Activated CD4-positive, alpha-beta memory T cell treated with anti-CD3 and anti-CD28 coated beads, Interleukin-2, amount 10 ng/mL, durations not matched to agents 7 days and 5 days (primary cell): ENCODE results near the gene UGT1A4. TPM values are rescaled to one million over a fixed set of nuclear protein-coding genes. Genes with fewer than 3 reads are reported as not detected.
"Not testable (repeated sequence)": the region's sequence is repeated elsewhere in the genome, so short reads cannot be mapped to it uniquely, and the experiment has no call there.

Source experiments
- CTCF ChIA-PET: fragments of 350-600 bp; sonication (Branson Sonifier 250); formaldehyde crosslinking; loops from one replicate; lab custom pipeline; 2021; ENCODE audit warnings: antibody characterized with exemption, inconsistent platforms; lab: Charles Lee
- POLR2A ChIA-PET: fragments of 350-600 bp; sonication (Branson Sonifier 250); formaldehyde crosslinking; loops from one replicate; lab custom pipeline; 2021; ENCODE audit warnings: antibody characterized with exemption; lab: Charles Lee
- DNase-seq: peaks from one replicate; pipeline ENCODE4 v3.0.0-alpha.2; 2020
- H3K27ac Mint-ChIP-seq: one replicate; pipeline ENCODE4 v1.8.0; 2021; ENCODE audit warnings: mild to moderate bottlenecking, mixed read lengths
- H3K27me3 Mint-ChIP-seq: one replicate; pipeline ENCODE4 v1.8.0; 2021; ENCODE audit warnings: mixed read lengths
- H3K36me3 Mint-ChIP-seq: one replicate; pipeline ENCODE4 v1.8.0; 2021; ENCODE audit warnings: low read depth, mixed read lengths
- H3K4me1 Mint-ChIP-seq: one replicate; pipeline ENCODE4 v1.8.0; 2021; ENCODE audit warnings: mixed read lengths
- H3K4me3 Mint-ChIP-seq: one replicate; pipeline ENCODE4 v1.8.0; 2021; ENCODE audit warnings: mild to moderate bottlenecking, mixed read lengths
- H3K9me3 Mint-ChIP-seq: one replicate; pipeline ENCODE4 v1.8.0; 2021; ENCODE audit warnings: mixed read lengths
- total RNA-seq, 2 experiments: library from RNA; stranded (reverse); gene quantifications; one replicate each; pipeline ENCODE4 v1.2.3, GENCODE V29; 2021

The UGT1A4 gene
- total RNA-seq, 2 experiments from 2014 or later: not detected

DNA sequence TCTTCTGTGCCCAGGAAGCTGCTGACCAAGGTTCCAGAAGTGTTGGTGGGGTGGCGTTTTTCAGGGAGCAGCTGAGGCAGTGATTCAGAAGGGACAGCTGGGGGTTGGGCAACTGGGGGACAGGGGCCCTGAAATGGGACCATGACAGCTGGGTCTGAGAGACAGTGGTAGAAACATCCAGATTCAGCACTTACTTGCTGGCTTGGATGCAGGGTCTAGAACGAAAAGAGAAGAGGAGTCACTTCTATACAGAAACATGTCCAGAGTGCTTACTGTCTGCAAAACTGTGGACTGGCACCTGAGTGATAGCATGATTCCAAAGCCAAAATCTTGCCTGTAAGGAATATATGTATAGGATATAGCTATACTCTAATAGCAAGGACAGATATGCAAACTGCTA, 27.3 kb downstream of the UGT1A4 start:
- POLR2A ChIA-PET, H3K4me3 Mint-ChIP-seq, CTCF ChIA-PET: not testable (repeated sequence)

DNA sequence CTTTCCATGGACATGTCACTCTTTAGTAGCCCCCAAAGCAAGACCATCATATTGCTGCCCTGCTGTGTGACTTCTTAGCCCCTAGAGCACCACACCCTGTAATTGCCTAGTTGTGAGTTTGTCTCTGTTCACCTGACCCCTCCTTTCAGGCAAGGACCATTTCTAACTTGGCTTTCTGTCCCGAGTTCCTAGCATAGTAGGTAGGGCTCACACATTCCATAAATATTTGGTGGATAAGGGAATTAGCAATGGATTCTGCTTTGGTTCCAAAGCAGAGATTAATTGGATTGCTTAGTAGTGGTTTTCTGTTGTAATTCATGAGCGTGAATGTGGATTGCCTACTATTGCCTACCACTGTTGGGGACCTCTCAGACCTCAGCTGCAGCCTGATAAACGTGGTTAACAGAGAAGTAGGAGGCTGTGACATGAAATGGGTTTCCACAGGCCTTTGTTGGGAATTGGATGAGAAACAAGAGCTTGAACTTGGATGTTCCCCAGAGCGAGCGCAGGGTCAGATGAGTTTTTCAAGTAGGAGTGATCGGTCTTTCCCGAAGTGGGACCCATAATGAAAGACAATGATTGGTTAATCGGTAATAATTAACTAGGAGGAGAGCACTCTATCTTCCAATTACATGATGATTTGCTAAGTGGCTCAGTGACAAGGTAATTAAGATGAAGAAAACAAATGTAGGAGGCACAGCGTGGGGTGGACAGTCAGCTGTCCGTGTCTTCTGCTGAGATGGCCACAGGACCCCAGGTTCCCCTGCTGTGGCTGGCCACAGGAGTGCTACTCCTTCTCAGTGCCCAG, 28.1 kb downstream of the UGT1A4 start:
- no peaks in the 10 kb centered on the region for H3K4me1 Mint-ChIP-seq
- ChIA-PET CTCF (no interaction called here), POLR2A (no interaction called here)
- H3K27me3 Mint-ChIP-seq: peaks cover 21% of the 10 kb centered on the region
- no peaks in the 10 kb centered on the region for H3K36me3 Mint-ChIP-seq
- H3K27ac Mint-ChIP-seq: no peak overlapping the region
- H3K9me3 Mint-ChIP-seq: peaks cover 2% of the 10 kb centered on the region
- no peak for DNase-seq
- no peak overlapping the region for H3K4me3 Mint-ChIP-seq

More for the DNA sequence above, 27.3 kb downstream of the UGT1A4 start:
- not testable (repeated sequence) for H3K36me3 Mint-ChIP-seq, H3K27ac Mint-ChIP-seq, H3K4me1 Mint-ChIP-seq, H3K9me3 Mint-ChIP-seq, DNase-seq
- H3K27me3 Mint-ChIP-seq: peaks cover 19% of the 10 kb centered on the region

DNA sequence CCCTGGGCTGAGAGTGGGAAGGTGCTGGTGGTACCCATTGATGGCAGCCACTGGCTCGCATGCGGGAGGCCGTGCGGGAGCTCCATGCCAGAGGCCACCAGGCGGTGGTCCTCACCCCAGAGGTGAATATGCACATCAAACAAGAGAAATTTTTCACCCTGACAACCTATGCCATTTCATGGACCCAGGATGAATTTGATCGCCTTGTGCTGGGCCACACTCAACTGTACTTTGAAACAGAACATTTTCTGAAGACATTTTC, 28.7 kb downstream of the UGT1A4 start:
- H3K27ac Mint-ChIP-seq: no peak overlapping the region
- H3K9me3 Mint-ChIP-seq: peaks cover 2% of the 10 kb centered on the region
- peaks cover 21% of the 10 kb centered on the region for H3K27me3 Mint-ChIP-seq
- no peaks in the 10 kb centered on the region for H3K36me3 Mint-ChIP-seq
- ChIA-PET POLR2A (no interaction called here), CTCF (no interaction called here)
- H3K4me3 Mint-ChIP-seq: no peak overlapping the region
- H3K4me1 Mint-ChIP-seq: no peaks in the 10 kb centered on the region
- DNase-seq: no peak

DNA sequence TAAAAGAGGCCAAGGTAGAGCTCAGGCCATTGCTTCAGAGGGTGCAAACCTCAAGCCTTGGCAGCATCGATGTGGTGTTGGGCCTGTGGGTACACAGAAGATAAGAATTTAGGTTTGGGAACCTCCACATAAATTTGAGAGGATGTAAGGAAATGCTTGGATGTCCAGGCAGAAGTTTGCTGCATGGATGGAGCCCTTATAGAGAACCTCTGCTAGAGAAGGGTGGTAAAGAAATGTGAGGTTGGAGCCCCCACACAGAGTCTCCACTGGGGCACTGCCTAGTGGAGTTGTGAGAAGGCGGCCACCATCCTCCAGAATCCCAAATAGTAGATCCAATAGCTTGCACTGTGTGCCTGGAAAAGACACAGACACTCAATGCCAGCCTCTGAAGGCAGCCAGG, 32.2 kb downstream of the UGT1A4 start:
- H3K4me3 Mint-ChIP-seq, H3K9me3 Mint-ChIP-seq, H3K36me3 Mint-ChIP-seq, H3K27ac Mint-ChIP-seq, H3K4me1 Mint-ChIP-seq, DNase-seq, CTCF ChIA-PET, POLR2A ChIA-PET: not testable (repeated sequence)
- peaks cover 26% of the 10 kb centered on the region for H3K27me3 Mint-ChIP-seq

DNA sequence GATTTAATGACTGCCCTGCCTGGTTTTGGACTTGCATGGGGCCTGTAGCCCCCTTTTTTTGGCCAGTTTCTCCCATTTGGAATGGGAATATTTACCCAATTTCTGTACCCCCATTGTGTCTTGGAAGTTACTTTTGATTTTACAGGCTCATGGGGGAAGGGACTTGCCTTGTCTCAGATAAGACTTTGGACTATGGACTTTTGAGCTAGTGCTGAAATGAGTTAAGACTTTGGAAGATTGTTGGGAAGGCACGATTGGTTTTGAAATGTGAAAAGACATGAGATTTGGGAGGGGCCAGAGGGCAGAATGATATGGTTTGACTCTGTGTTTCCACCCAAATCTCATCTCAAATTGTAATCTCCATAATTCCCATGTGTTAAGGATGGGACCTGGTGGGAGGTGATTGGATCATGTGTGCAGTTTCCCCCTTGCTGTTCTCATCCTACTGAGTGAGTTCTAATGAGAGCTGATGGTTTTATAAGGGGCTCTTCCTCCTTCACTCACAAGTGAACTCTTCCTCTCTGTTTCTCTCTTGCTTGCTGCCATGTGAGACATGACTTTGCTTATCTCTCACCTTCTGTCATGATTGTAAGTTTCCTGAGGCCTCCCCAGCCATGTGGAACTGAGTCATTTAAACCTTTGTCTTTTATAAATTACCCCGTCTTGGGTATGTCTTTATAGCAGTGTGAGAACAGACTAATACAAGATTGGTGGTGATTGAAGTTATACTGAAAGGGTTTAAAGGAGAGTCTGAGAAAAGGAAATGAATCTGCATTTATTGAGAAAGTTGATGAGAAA, 32.9 kb downstream of the UGT1A4 start:
- POLR2A ChIA-PET, H3K4me1 Mint-ChIP-seq, H3K4me3 Mint-ChIP-seq, CTCF ChIA-PET, H3K36me3 Mint-ChIP-seq, H3K9me3 Mint-ChIP-seq, DNase-seq, H3K27ac Mint-ChIP-seq: not testable (repeated sequence)
- H3K27me3 Mint-ChIP-seq: peaks cover 26% of the 10 kb centered on the region

DNA sequence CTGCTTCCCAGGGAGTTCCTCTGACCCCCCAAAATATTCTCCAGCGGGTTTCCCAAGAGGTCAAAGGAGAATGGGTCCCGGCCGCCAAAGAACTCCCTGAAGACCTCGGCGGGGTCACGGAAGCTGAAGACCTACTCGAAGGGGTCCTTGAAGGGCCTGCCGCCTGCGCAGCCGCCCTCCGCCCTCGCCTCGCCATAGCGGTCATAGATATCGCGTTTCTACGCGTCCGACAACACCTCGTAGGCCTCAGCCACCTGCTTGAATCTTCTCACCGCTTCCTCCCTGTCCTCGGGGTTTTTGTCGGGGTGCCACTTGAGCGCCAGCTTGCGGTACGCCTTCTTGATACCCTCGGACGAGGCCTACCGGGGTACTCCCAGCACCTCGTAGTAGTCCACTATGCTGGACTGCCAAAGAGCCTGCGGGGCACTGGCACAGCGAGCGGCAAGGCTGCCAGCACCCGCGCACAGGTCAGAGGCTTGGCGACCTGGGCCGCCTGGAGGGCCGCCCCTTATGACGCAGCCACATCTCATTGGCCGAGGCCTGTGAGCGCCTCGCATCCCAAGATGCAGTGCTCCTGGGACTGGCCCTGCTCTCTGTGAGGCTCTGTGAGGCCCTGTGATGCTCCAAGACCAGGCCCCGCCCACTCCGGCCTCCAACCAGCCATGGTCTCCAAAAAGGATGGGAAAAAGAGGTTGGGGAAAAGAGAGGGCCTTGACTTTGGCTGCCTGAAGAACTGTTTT, 36.5 kb downstream of the UGT1A4 start:
- POLR2A ChIA-PET: no interaction called here
- Mint-ChIP-seq H3K36me3 (no peaks in the 10 kb centered on the region), H3K27ac (no peak overlapping the region), H3K9me3 (peaks cover 2% of the 10 kb centered on the region), H3K4me3 (no peak overlapping the region), H3K4me1 (no peaks in the 10 kb centered on the region), H3K27me3 (peaks cover 10% of the 10 kb centered on the region)
- CTCF ChIA-PET: no interaction called here
- no peak for DNase-seq

DNA sequence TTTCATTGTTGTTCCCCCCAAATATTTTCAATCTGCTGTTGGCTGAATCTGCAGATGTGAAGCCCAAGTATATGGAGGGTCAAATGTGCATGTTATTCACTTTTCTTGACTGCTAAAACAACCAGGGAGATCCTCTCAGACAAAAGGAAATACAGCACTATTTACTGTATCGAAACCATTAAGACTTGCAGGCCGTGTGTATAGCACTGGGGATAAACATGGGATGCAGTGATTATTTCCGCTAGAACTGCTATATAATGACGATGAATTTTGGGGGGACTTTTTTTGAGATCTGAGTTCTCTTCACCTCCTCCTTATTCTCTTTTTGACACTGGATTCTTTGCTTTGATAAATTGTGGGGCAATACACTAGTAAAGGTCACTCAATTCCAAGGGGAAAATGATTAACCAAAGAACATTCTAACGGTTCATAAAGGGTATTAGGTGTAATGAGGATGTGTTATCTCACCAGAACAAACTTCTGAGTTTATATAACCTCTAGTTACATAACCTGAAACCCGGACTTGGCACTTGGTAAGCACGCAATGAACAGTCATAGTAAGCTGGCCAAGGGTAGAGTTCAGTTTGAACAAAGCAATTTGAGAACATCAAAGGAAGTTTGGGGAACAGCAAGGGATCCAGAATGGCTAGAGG, 38.0 kb downstream of the UGT1A4 start:
- ChIA-PET POLR2A (no interaction called here), CTCF (no interaction called here)
- no peak overlapping the region for H3K27ac Mint-ChIP-seq
- H3K9me3 Mint-ChIP-seq: peaks cover 1% of the 10 kb centered on the region
- H3K27me3 Mint-ChIP-seq: peaks cover 5% of the 10 kb centered on the region
- no peaks in the 10 kb centered on the region for H3K4me1 Mint-ChIP-seq
- no peak for DNase-seq
- H3K4me3 Mint-ChIP-seq: no peak overlapping the region
- no peaks in the 10 kb centered on the region for H3K36me3 Mint-ChIP-seq

DNA sequence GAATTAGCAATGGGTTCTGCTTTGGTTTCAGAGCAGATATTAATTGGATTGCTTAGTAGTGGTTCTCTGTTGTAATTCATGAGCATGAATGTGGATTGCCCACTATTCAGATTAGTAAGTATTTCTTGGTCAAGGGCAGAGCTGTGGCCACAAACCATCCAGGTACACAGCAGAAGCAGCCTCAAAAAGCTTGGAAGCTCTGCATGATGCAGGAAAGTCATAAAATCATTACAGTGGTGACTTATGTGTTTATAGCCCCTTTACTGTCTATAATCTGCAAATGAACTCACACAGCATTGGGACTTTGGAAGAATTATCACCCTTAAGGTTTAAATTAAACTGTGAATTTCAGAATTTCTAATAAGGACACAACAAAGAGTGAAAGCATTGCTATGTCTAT, 39.6 kb downstream of the UGT1A4 start:
- Mint-ChIP-seq H3K4me3 (no peak overlapping the region), H3K27ac (no peak overlapping the region), H3K4me1 (no peaks in the 10 kb centered on the region), H3K9me3 (no peaks in the 10 kb centered on the region), H3K36me3 (no peaks in the 10 kb centered on the region), H3K27me3 (peaks cover 6% of the 10 kb centered on the region)
- POLR2A ChIA-PET: no interaction called here
- CTCF ChIA-PET: no interaction called here
- DNase-seq: no peak

DNA sequence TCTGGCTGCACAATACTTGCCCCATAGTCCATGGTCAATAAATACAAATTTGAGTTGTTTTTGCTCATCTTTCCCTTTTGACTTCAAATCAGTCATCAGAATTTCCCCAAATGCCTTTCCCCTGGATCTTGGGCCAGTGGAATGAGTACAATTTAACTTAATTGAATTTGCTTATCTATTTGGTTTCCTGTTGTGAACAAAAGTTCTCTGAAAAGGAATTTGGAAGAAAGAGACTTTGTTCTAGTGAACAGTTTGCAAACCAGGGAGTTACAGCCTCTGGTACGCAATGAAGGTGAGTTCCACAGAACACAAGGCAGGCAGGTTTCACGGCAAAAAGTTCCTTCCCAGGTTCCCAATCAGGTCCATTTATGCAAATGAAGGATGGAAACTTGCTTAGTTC, 40.3 kb downstream of the UGT1A4 start:
- Mint-ChIP-seq H3K27ac (no peak overlapping the region), H3K4me1 (no peaks in the 10 kb centered on the region), H3K36me3 (no peaks in the 10 kb centered on the region), H3K27me3 (peaks cover 11% of the 10 kb centered on the region), H3K4me3 (no peak overlapping the region), H3K9me3 (no peaks in the 10 kb centered on the region)
- DNase-seq: no peak
- ChIA-PET CTCF (no interaction called here), POLR2A (no interaction called here)

DNA sequence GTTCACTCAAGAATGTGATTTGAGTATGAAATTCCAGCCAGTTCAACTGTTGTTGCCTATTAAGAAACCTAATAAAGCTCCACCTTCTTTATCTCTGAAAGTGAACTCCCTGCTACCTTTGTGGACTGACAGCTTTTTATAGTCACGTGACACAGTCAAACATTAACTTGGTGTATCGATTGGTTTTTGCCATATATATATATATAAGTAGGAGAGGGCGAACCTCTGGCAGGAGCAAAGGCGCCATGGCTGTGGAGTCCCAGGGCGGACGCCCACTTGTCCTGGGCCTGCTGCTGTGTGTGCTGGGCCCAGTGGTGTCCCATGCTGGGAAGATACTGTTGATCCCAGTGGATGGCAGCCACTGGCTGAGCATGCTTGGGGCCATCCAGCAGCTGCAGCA, 41.5 kb downstream of the UGT1A4 start, which contains the start of gene UGT1A1:
Gene UGT1A1, plus strand, starts transcription at position 228 of the 400 bp plus-strand sequence. Its CDS starts 18 bp downstream, at position 246.
- ChIA-PET CTCF (no interaction called here), POLR2A (no interaction called here)
- Mint-ChIP-seq H3K36me3 (no peaks in the 10 kb centered on the region), H3K4me1 (no peaks in the 10 kb centered on the region), H3K27me3 (peaks cover 21% of the 10 kb centered on the region), H3K9me3 (no peaks in the 10 kb centered on the region), H3K4me3 (no peak within 1 kb of the TSS), H3K27ac (no peak within 1 kb of the TSS)
- no peak for DNase-seq

DNA sequence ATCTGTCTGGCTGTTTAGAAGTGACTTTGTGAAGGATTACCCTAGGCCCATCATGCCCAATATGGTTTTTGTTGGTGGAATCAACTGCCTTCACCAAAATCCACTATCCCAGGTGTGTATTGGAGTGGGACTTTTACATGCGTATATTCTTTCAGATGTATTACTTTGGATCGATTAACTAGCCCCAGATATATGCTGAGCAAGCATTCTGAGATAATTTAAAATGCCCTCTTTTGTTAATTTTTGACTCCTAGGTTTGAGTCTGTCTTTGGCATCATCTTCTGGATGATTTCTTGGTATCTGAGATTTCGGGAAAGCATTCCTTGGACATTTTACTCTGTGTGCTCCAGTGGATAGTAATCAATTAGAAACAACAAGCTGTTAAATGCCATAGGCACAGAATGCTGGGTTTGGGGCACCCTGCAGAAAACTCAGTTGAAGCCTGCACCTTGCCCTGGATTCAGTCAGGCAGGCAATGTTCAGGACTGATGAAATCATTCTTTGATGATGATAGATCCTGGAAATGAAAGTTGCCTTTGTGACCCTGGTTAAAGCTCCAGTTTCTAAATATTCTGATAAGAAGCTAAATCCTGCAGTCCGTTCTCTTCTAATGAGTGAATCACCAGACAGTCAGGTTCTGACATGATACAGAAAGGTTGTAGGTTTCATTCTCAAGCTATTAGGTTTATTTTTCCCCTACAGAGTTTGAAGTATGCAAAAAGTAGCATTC, 42.7 kb downstream of the UGT1A4 start:
- CTCF ChIA-PET: no interaction called here
- Mint-ChIP-seq H3K27ac (no peak overlapping the region), H3K27me3 (peaks cover 22% of the 10 kb centered on the region), H3K4me1 (no peaks in the 10 kb centered on the region), H3K36me3 (no peaks in the 10 kb centered on the region), H3K4me3 (no peak overlapping the region), H3K9me3 (no peaks in the 10 kb centered on the region)
- DNase-seq: no peak
- POLR2A ChIA-PET: no interaction called here

DNA sequence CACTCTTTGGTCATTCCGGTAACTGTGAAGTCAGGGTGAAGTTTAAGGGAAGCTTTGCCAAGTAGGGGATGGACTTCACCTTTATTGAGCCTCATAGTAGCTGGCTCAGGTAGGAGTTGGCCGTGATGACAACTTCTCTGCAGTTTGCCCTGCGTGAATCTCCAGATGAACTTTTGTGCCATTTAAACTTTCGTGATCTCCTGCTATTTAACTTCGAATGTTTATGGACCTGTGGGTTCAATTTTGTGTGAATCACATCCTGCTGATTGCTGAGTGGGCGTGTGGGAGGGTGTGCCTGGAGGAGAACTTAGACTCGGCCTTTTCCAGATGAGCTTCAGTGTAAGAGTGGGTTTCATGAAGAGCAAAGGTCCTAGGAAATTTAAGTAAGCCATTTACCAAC, 45.7 kb downstream of the UGT1A4 start:
- Mint-ChIP-seq H3K9me3 (no peaks in the 10 kb centered on the region), H3K27me3 (peaks cover 27% of the 10 kb centered on the region), H3K4me1 (no peaks in the 10 kb centered on the region), H3K4me3 (no peak overlapping the region), H3K36me3 (no peaks in the 10 kb centered on the region), H3K27ac (no peak overlapping the region)
- POLR2A ChIA-PET: no interaction called here
- CTCF ChIA-PET: no interaction called here
- DNase-seq: no peak
